Suprapubic skin (tissue), 4 donors: ENCODE results near the gene ZNF70. TPM values are rescaled to one million over a fixed set of nuclear protein-coding genes. Genes with fewer than 3 reads are reported as not detected.
A peak's percentile ranks its signal among the peaks of the same experiment; 100 is the strongest.

Source experiments
- DNase-seq, 2 donors: peaks; one replicate each; pipeline ENCODE4 v3.0.0-alpha.2; 2019; ENCODE audit warnings: low spot score in 2 of 2
- H3K27ac ChIP-seq: fragments of 200-600 bp; sonication (generic); one replicate; pipeline ENCODE4 v1.5.1; 2019
- H3K27me3 ChIP-seq: fragments of 200-600 bp; sonication (generic); one replicate; pipeline ENCODE4 v1.5.1; 2019
- H3K36me3 ChIP-seq: fragments of 200-600 bp; sonication (generic); one replicate; pipeline ENCODE4 v1.5.1; 2019
- H3K4me1 ChIP-seq: fragments of 200-600 bp; sonication (generic); one replicate; pipeline ENCODE4 v1.5.1; 2019
- H3K4me3 ChIP-seq: fragments of 200-600 bp; sonication (generic); one replicate; pipeline ENCODE4 v1.5.1; 2019; ENCODE audit warnings: mild to moderate bottlenecking
- H3K9me3 ChIP-seq: fragments of 200-600 bp; sonication (generic); one replicate; pipeline ENCODE4 v1.5.1; 2019
- CTCF ChIP-seq, 2 donors: fragments of 200-600 bp in 1 of 2; fragments of 450-650 bp in 1 of 2; sonication (generic) in 1 of 2; IDR thresholded peaks; one replicate each; pipeline ENCODE4 v1.5.1; 2016 to 2019; ENCODE audit warnings: antibody characterized with exemption in 2 of 2, mild to moderate bottlenecking in 1 of 2, moderate library complexity in 1 of 2
- EP300 ChIP-seq: sonication (generic); formaldehyde crosslinking; IDR thresholded peaks from one replicate; pipeline ENCODE4 v1.6.1; 2017; ENCODE audit warnings: antibody characterized with exemption
- POLR2A ChIP-seq, 2 donors: fragments of 450-650 bp; IDR thresholded peaks; one replicate each; pipeline ENCODE4 v1.6.1; 2017; ENCODE audit warnings: antibody characterized with exemption in 2 of 2, mild to moderate bottlenecking in 2 of 2, moderate library complexity in 2 of 2
- POLR2AphosphoS5 ChIP-seq, 3 donors: sonication (generic); formaldehyde crosslinking; IDR thresholded peaks; one replicate each; pipeline ENCODE4 v1.6.1; 2017; ENCODE audit warnings: antibody characterized with exemption in 3 of 3
- WGBS: methylation state at CpG from one replicate; pipeline ENCODE4 v1.1.5; 2018; 5-methylcytosine and 5-hydroxymethylcytosine counted together
- total RNA-seq, 4 donors: library from RNA; depleted of rRNA; stranded (reverse); fragments of >200 nt; gene quantifications; one replicate each; pipeline ENCODE4 v1.1.0, GENCODE V29; 2016

Gene ZNF70
- total RNA-seq, 4 donors from 2014 or later = 1.7 to 5.1 (median 3.1) TPM

GRCh38 chr22:23752090-23752691 lies 1.3 kb upstream of the ZNF70 start:
- Histone ChIP-seq H3K27me3 (no peaks in the 10 kb centered on the region), H3K27ac (no peak overlapping the region), H3K9me3 (no peaks in the 10 kb centered on the region), H3K36me3 (no peaks in the 10 kb centered on the region), H3K4me1 (peaks cover 22% of the 10 kb centered on the region), H3K4me3 (no peak overlapping the region)
- TF ChIP-seq POLR2AphosphoS5 (IDR thresholded peaks at IDR 0.05) = no peak
- TF ChIP-seq POLR2A (IDR thresholded peaks at IDR 0.05) = no peak
- TF ChIP-seq EP300 = no peak
- TF ChIP-seq CTCF (IDR thresholded peaks at IDR 0.05) = no peak
- DNase-seq = no peak
- 77% methylated on average over 6 of the region's 9 CpGs for WGBS

- H3K36me3 ChIP-seq = no peaks in the 10 kb centered on the region
- H3K27me3 ChIP-seq = no peaks in the 10 kb centered on the region
- no peak for DNase-seq
- peaks cover 22% of the 10 kb centered on the region for H3K4me1 ChIP-seq
- TF ChIP-seq CTCF (IDR thresholded peaks at IDR 0.05) (no peak), POLR2AphosphoS5 (IDR thresholded peaks at IDR 0.05) (no peak), EP300 (no peak), POLR2A (IDR thresholded peaks at IDR 0.05) (no peak)
- H3K27ac ChIP-seq = peak overlapping the region; percentile 92
- H3K9me3 ChIP-seq = no peaks in the 10 kb centered on the region
- H3K4me3 ChIP-seq = peak overlapping the region; percentile 78
- WGBS = 22% methylated on average over 18 of the region's 22 CpGs
Observed at GRCh38 chr22:23751441-23751996, 607 bp upstream of the ZNF70 start.

- H3K36me3 ChIP-seq = no peaks in the 10 kb centered on the region
- peak overlapping the region; percentile 92 for H3K27ac ChIP-seq
- peak overlapping the region; percentile 78 for H3K4me3 ChIP-seq
- no peak for DNase-seq
- no peaks in the 10 kb centered on the region for H3K9me3 ChIP-seq
- 25% methylated on average over 5 of the region's 5 CpGs for WGBS
- TF ChIP-seq POLR2AphosphoS5 (IDR thresholded peaks at IDR 0.05) = no peak
- TF ChIP-seq EP300 = no peak
- TF ChIP-seq CTCF (IDR thresholded peaks at IDR 0.05) = no peak
- no peak for TF ChIP-seq POLR2A (IDR thresholded peaks at IDR 0.05)
- no peaks in the 10 kb centered on the region for H3K27me3 ChIP-seq
- H3K4me1 ChIP-seq = peaks cover 22% of the 10 kb centered on the region
Observed at GRCh38 chr22:23750367-23750713, 572 bp downstream of the ZNF70 start.

GRCh38 chr22:23749841-23750301 lies 1.0 kb downstream of the ZNF70 start:
- Histone ChIP-seq H3K27ac (no peak overlapping the region), H3K27me3 (no peaks in the 10 kb centered on the region), H3K9me3 (no peaks in the 10 kb centered on the region), H3K36me3 (peaks cover 3% of the 10 kb centered on the region), H3K4me3 (peak overlapping the region; percentile 78), H3K4me1 (peaks cover 22% of the 10 kb centered on the region)
- 33% methylated on average over 12 of the region's 12 CpGs for WGBS
- TF ChIP-seq POLR2AphosphoS5 (IDR thresholded peaks at IDR 0.05) (no peak), POLR2A (IDR thresholded peaks at IDR 0.05) (no peak), CTCF (IDR thresholded peaks at IDR 0.05) (no peak), EP300 (no peak)
- no peak for DNase-seq

- TF ChIP-seq POLR2A (IDR thresholded peaks at IDR 0.05) = no peak
- TF ChIP-seq POLR2AphosphoS5 (IDR thresholded peaks at IDR 0.05) = no peak
- no peak for TF ChIP-seq CTCF (IDR thresholded peaks at IDR 0.05)
- TF ChIP-seq EP300 = no peak
- 75% methylated on average over 6 of the region's 6 CpGs for WGBS
- H3K27me3 ChIP-seq = no peaks in the 10 kb centered on the region
- H3K4me3 ChIP-seq = no peak overlapping the region
- H3K4me1 ChIP-seq = peaks cover 17% of the 10 kb centered on the region
- no peaks in the 10 kb centered on the region for H3K9me3 ChIP-seq
- no peak for DNase-seq
- H3K36me3 ChIP-seq = peaks cover 44% of the 10 kb centered on the region
- H3K27ac ChIP-seq = no peak overlapping the region
Observed at GRCh38 chr22:23745791-23746190, 5.1 kb downstream of the ZNF70 start.
